ENCODE results near the gene MADCAM1. TPM values are rescaled to one million over a fixed set of nuclear protein-coding genes. Genes with fewer than 3 reads are reported as not detected.

MADCAM1 gene
- total and polyA plus RNA-seq, 2 donors (not counting 1 experiment from before 2014, with no cell fraction given): 0.70 to 2.5 TPM

GRCh38 chr19:455031-455705 lies 41.1 kb upstream of the MADCAM1 start:
- Mint-ChIP-seq H3K4me3 (no peak overlapping the region), H3K4me1 (peaks cover 6% of the 10 kb centered on the region), H3K27ac (no peak overlapping the region), H3K9me3 (ENCODE audit: insufficient read depth) (no peaks in the 10 kb centered on the region), H3K27me3 (peaks cover 10% of the 10 kb centered on the region)
- TF ChIP-seq CTCF (IDR thresholded peaks at IDR 0.05): no peak
- no peak for TF ChIP-seq EZH2 (IDR thresholded peaks at IDR 0.05; ENCODE audit: borderline replicate concordance, insufficient read depth, low read depth, low read length, poor library complexity, severe bottlenecking)
- ChIA-PET POLR2A (no interaction called here), CTCF (no interaction called here)
- no peak overlapping the region for H2AFZ ChIP-seq (ENCODE audit: insufficient read depth, low read depth, low read length, poor library complexity, severe bottlenecking)
- no peaks in the 10 kb centered on the region for H3K36me3 ChIP-seq (replicated peaks in 1 of 2; ENCODE audit: control extremely low read depth in 1 of 2, control insufficient read depth in 1 of 2, extremely low read depth in 1 of 2, insufficient read depth in 2 of 2, low read length in 1 of 2)
- no peaks in the 10 kb centered on the region for H3K79me2 ChIP-seq (ENCODE audit: control insufficient read depth, insufficient read depth, low read length)
- H3K4me1 ChIP-seq (ENCODE audit: control insufficient read depth in 2 of 2, insufficient read depth in 2 of 2, low read length in 2 of 2): peaks cover 5% of the 10 kb centered on the region in 2 donors
- no peak overlapping the region for H3K9ac ChIP-seq (ENCODE audit: low read length)
- H3K9me3 ChIP-seq (ENCODE audit: control extremely low read depth in 1 of 3, control insufficient read depth in 2 of 3, insufficient read depth in 1 of 3, low read length in 2 of 3): peaks cover 0 to 34% (median 0%) of the 10 kb centered on the region in 3 donors
- ATAC-seq (ENCODE audit: low read depth) (no peak), DNase-seq (no peak)
- H3K4me2 ChIP-seq (replicated peaks; ENCODE audit: low read depth, low read length, poor library complexity, severe bottlenecking): no peak overlapping the region
- H3K27ac ChIP-seq (ENCODE audit: low read length in 2 of 2): no peak overlapping the region
- H4K20me1 ChIP-seq (ENCODE audit: control insufficient read depth, insufficient read depth, low read length, poor library complexity, severe bottlenecking): no peaks in the 10 kb centered on the region
- intact Hi-C loops (cut with micrococcal nuclease): no loop called here
- peaks cover 0 to 20% (median 2%) of the 10 kb centered on the region in 4 experiments for H3K27me3 ChIP-seq (replicated peaks in 1 of 4; ENCODE audit: control extremely low read depth in 1 of 4, control insufficient read depth in 3 of 4, insufficient read depth in 4 of 4, low read length in 3 of 4)
- no peak overlapping the region for H3K4me3 ChIP-seq (ENCODE audit: control extremely low read depth in 1 of 5, extremely low read depth in 1 of 5, insufficient read depth in 1 of 5, low read depth in 2 of 5, low read length in 4 of 5)
- WGBS (ENCODE audit: insufficient coverage): 95% methylated on average over 37 of the region's 39 CpGs

DNA sequence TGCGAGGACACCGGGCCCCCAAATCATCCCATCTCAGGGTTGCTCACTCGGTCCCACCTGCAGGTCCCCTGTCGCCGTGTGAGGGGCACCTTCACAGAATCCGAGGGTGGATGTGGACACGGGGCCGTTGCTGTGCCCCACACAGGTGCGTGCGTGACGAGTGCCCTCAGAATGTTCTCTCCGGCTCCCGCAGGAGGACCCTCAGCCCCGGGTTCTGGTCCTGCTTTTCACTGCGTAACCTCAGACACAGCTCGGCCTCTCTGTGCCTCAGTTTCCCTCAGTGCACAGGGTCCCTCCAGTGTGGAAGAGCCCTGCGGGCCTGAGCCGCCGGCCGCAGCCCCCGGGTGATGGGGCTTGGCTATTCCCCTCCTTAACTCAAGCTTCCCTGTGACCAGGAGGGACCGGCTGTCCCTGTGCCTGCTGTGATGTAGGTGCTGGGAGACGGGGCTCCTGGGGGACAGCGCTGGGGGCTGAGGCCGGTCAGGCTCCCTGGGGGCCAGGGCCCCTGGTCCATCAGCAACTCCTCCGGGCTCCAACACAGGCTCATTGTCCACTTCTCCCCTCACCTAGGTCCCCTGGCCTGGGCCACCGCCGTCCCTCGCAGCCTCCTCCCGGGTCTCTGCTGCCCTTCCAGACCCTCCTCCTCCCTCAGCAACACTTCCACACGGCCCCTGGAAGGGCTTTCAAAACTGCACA lies 40.3 kb upstream of the MADCAM1 start:
- no peaks in the 10 kb centered on the region for H3K36me3 ChIP-seq (replicated peaks in 1 of 2; ENCODE audit: control extremely low read depth in 1 of 2, control insufficient read depth in 1 of 2, extremely low read depth in 1 of 2, insufficient read depth in 2 of 2, low read length in 1 of 2)
- H3K4me1 ChIP-seq (ENCODE audit: control insufficient read depth in 2 of 2, insufficient read depth in 2 of 2, low read length in 2 of 2): peaks cover 5% of the 10 kb centered on the region in 2 donors
- peaks cover 6% of the 10 kb centered on the region for H3K4me1 Mint-ChIP-seq
- no peak overlapping the region for H2AFZ ChIP-seq (ENCODE audit: insufficient read depth, low read depth, low read length, poor library complexity, severe bottlenecking)
- no peak overlapping the region for H3K27ac Mint-ChIP-seq
- H3K27me3 ChIP-seq (replicated peaks in 1 of 4; ENCODE audit: control extremely low read depth in 1 of 4, control insufficient read depth in 3 of 4, insufficient read depth in 4 of 4, low read length in 3 of 4): peaks cover 0 to 20% (median 2%) of the 10 kb centered on the region in 4 experiments
- DNase-seq: no peak
- no peak overlapping the region for H3K9ac ChIP-seq (ENCODE audit: low read length)
- no peak for TF ChIP-seq CTCF (IDR thresholded peaks at IDR 0.05)
- no peak for TF ChIP-seq EZH2 (IDR thresholded peaks at IDR 0.05; ENCODE audit: borderline replicate concordance, insufficient read depth, low read depth, low read length, poor library complexity, severe bottlenecking)
- CTCF ChIA-PET: no interaction called here
- no peaks in the 10 kb centered on the region for H3K9me3 Mint-ChIP-seq (ENCODE audit: insufficient read depth)
- H3K9me3 ChIP-seq (ENCODE audit: control extremely low read depth in 1 of 3, control insufficient read depth in 2 of 3, insufficient read depth in 1 of 3, low read length in 2 of 3): peaks cover 0 to 26% (median 0%) of the 10 kb centered on the region in 3 donors
- intact Hi-C loops (cut with micrococcal nuclease): no loop called here
- H3K27me3 Mint-ChIP-seq: peaks cover 10% of the 10 kb centered on the region
- no peak for ATAC-seq (ENCODE audit: low read depth)
- no peaks in the 10 kb centered on the region for H3K79me2 ChIP-seq (ENCODE audit: control insufficient read depth, insufficient read depth, low read length)
- H3K4me3 ChIP-seq (ENCODE audit: control extremely low read depth in 1 of 5, extremely low read depth in 1 of 5, insufficient read depth in 1 of 5, low read depth in 2 of 5, low read length in 4 of 5): no peak overlapping the region
- POLR2A ChIA-PET: no interaction called here
- H3K27ac ChIP-seq (ENCODE audit: low read length in 2 of 2): no peak overlapping the region
- no peak overlapping the region for H3K4me3 Mint-ChIP-seq
- WGBS (ENCODE audit: insufficient coverage): 93% methylated on average over 30 of the region's 31 CpGs
- no peaks in the 10 kb centered on the region for H4K20me1 ChIP-seq (ENCODE audit: control insufficient read depth, insufficient read depth, low read length, poor library complexity, severe bottlenecking)
- no peak overlapping the region for H3K4me2 ChIP-seq (replicated peaks; ENCODE audit: low read depth, low read length, poor library complexity, severe bottlenecking)

All from B cell (primary cell).